CD4-positive, alpha-beta T cell treated with Interleukin-6 at 100 ng/mL for 8 hours (primary cell): ENCODE measurements around the gene CARF.
"Not testable (repeated sequence)": the region's sequence is repeated elsewhere in the genome, so short reads cannot be mapped to it uniquely, and the experiment has no call there.

Experiments used
- DNase-seq: peaks from one replicate; pipeline ENCODE4 v3.0.0-alpha.2; 2020; ENCODE audit warnings: mixed read lengths, low spot score

CARF gene

GRCh38 chr2:202938960-202939359, 26.9 kb downstream of the CARF start:
- no peak for DNase-seq

GRCh38 chr2:202941771-202942170, 29.7 kb downstream of the CARF start:
- no peak for DNase-seq

GRCh38 chr2:202944408-202944807, 32.3 kb downstream of the CARF start:
- no peak for DNase-seq

- DNase-seq = no peak
Observed at GRCh38 chr2:202944816-202945215, 32.7 kb downstream of the CARF start.

- DNase-seq = no peak
Observed at GRCh38 chr2:202945497-202945896, 33.4 kb downstream of the CARF start.

- DNase-seq = not testable (repeated sequence)
Observed at GRCh38 chr2:202949333-202949732, 37.3 kb downstream of the CARF start.

- DNase-seq = no peak
Observed at GRCh38 chr2:202950592-202950991, 38.5 kb downstream of the CARF start.

GRCh38 chr2:202960524-202960923, 48.4 kb downstream of the CARF start:
- no peak for DNase-seq

- no peak for DNase-seq
Observed at GRCh38 chr2:202963712-202964111, 51.6 kb downstream of the CARF start.

- DNase-seq = no peak
Observed at GRCh38 chr2:202965810-202966460, 53.9 kb downstream of the CARF start.

- not testable (repeated sequence) for DNase-seq
Observed at GRCh38 chr2:202969404-202969803, 57.3 kb downstream of the CARF start.

GRCh38 chr2:202976809-202977208, 64.7 kb downstream of the CARF start:
- DNase-seq = no peak

- DNase-seq = no peak
Observed at GRCh38 chr2:202982779-202983491, 70.9 kb downstream of the CARF start.

- DNase-seq = no peak
Observed at GRCh38 chr2:202989749-202990148, 77.7 kb downstream of the CARF start.

- DNase-seq = no peak
Observed at GRCh38 chr2:202990501-202990900, 78.4 kb downstream of the CARF start.

GRCh38 chr2:202997113-202997512, 85.0 kb downstream of the CARF start:
- not testable (repeated sequence) for DNase-seq

GRCh38 chr2:203002054-203002821, 90.2 kb downstream of the CARF start:
- no peak for DNase-seq

- no peak for DNase-seq
Observed at GRCh38 chr2:203003716-203004115, 91.6 kb downstream of the CARF start.

- DNase-seq = peak; percentile 96
Observed at GRCh38 chr2:203014456-203015199, 102.6 kb downstream of the CARF start, which contains the start of gene NBEAL1. Gene NBEAL1 (plus strand): TSS chr2:203014875. CDS start chr2:203016385, 1,510 bp downstream.

GRCh38 chr2:203016716-203017115, 104.6 kb downstream of the CARF start:
- DNase-seq = no peak

GRCh38 chr2:203018181-203018580, 106.1 kb downstream of the CARF start:
- no peak for DNase-seq

- no peak for DNase-seq
Observed at GRCh38 chr2:203019142-203019541, 107.1 kb downstream of the CARF start.
